ENCODE data around the gene TARBP2.

DNA sequence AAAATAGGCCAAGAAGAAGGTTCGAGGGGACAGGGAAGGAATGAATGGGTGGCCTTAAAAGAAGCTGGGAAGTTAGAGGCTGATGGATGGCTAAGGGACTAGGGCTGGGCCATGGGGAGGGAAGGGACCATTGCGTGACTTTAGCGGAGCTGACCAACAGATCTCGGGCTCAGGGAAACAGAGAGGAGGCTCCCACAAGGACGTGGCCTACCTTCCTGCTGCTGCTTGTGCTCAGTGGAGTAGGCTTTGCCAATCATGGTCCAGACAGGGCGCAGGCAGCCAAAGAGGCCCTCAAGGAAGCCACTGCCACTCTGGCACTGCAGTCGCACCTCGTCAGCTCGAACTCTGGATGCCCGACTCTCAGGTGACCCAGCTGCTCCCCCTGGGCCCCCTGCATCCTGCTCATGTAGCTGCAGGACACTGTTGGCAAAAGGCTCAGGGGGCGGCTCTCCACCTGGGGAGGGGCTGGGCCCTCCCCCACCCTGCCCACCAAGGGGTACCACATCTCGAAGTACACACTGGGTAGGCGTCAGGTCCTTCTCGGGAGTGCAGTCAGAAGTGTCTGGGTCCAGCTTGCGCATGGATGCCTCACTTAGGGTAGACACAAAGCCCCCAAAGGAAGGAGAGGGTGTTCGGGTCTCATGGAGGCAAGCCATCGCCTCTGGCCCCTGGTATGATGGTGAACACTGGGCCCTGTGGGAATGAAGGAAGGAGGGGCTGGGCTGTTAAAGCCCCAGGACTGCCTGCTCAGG lies 14.2 kb upstream of the TARBP2 start:
- no peak for TF ChIP-seq POLR2A (IDR thresholded peaks at IDR 0.05; ENCODE audit: low read length)
- TF ChIP-seq GATA1 (IDR thresholded peaks at IDR 0.05; ENCODE audit: low read depth, low read length), result no peak

Measured in erythroblast (primary cell).